ENCODE data around the gene PKD2L2.
"Not testable (repeated sequence)": the region's sequence is repeated elsewhere in the genome, so short reads cannot be mapped to it uniquely, and the experiment has no call there.

Gene PKD2L2

DNA sequence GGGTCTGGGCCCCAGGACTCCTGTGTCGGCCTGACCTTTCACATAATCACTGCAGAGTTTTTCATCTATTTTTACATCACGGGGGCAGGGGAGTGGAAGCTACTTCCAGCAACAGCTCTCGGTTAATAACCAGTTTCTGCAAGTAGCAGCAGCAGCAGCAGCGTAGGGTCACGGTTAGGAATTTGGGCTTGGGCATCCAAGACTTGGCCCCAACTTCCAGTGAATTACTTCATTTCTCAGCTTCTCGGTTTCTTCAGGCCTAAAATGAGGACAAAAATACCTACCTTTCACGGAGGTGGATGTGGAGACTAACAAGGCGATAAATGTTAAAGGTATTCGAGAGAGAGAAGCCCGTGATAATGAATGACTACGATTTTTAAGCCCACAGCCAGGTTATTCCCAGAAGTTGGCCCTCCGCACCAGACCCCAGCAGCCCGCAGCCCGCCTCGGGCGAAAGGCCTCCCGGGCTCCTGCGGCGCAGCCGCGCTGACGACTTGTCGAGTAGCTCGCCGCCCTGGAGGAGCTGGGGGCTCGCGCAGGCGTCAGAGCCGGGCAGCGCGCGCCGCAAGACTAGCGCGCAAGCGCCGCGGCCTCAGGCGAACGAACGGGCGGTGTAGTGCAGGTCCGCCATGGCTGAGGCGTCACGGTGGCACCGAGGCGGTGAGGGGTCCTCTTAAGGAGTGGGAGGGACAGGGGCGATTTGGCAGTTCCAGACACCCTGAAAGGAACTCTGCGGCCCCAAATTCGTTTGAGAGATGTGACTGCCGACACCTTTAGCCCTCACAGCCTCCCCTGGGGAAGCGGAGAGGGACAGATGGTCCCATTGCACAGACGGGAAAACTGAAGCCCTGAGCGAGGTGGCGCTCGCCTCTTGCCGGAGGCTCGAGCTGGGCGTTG lies at the start of gene PKD2L2:
Gene PKD2L2 (plus strand): TSS at position 595 of the 897 bp plus-strand sequence. CDS start 35 bp downstream, at position 630.
- DNase-seq, result peak; percentile 66

GRCh38 chr5:137842296-137842695 lies 47.0 kb upstream of the PKD2L2 start:
- no peak for DNase-seq

DNA sequence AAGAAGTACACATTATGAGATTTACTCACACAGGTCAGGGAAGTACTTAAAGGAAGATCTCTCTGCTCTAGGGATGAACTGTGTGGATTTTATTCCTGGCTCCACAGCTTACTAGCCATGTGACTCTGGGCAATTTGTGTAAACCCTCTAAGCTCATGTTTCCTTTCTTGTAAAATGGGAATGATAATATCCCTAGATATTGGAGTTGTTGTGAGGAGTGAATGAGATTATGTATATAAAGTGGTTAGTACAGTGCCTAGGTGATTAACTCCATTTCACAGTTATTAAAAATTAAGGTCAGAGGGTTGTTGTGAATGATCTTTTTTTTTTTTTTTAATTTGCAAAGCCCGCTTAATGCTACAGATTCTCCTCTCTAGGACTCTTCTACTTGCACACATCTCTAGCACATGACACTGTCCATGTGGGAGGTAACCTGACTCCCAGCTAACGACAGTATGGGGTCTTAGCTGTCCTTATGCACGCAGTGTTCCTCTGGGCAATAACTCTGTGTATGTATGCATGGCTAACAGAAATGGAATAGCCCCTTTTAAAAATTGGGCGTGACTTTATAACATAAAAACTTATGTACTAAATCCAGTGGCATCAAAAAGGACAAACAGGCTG lies 45.5 kb upstream of the PKD2L2 start:
- no peak for DNase-seq

DNA sequence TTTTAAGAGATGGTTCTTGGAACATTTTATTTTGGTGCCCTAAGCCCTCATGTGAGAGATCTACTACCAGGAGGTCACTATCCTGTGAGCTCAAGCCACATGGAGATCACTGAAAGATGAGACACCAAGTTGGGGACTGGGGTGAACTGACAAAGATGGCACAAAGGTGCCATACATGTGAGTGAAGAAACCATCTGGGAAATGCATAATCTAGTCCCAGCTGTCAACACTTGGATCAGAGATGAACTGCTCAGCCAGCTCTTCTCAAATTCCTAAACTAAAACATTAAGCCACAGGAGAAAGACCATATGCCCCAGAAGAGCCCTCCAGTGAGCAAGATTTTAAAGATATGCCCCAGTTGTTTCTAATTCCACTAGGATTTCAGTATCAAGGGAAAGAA lies 43.8 kb upstream of the PKD2L2 start:
- DNase-seq, result no peak

- no peak for DNase-seq
Observed at GRCh38 chr5:137847687-137848086, 41.6 kb upstream of the PKD2L2 start.

DNA sequence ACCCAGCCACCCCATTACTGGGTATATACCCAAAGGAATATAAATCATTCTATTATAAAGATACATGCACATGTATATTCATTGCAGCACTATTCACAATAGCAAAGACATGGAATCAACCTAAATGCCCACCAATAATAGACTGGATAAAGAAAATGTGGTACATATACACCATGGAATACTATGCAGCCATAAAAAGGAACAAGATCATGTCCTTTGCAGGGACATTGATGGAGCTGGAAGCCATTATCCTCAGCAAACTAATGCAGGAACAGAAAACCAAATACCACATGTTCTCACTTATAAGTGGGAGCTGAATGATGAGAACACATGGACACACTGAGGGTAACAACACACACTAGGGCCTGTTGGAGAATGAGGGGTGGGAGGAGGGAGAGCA lies 36.1 kb upstream of the PKD2L2 start:
- not testable (repeated sequence) for DNase-seq

DNA sequence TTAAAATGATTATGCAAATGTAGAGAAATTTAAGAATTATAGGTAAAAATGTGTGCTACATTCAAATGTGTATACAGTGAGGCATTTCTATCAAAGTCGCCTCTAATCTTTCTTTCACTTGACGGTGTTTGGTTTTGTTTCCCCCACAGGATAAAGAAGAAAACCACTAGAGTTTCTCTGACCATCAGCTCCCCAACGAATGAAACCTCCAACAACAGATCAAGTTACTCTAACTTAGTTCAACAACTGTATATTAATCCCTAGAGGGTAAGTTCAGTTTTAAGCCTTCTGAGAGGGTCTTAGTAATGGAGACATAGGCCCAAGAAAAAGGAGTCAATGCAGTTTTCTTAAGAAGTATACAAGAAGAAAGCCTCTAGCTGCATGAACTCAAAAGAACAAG lies 33.1 kb upstream of the PKD2L2 start:
- no peak for DNase-seq

GRCh38 chr5:137856916-137857862 lies 32.1 kb upstream of the PKD2L2 start:
- DNase-seq, result no peak

GRCh38 chr5:137858223-137858916 lies 30.9 kb upstream of the PKD2L2 start:
- no peak for DNase-seq

- DNase-seq, result no peak
Observed at GRCh38 chr5:137858954-137859353, 30.3 kb upstream of the PKD2L2 start.

DNA sequence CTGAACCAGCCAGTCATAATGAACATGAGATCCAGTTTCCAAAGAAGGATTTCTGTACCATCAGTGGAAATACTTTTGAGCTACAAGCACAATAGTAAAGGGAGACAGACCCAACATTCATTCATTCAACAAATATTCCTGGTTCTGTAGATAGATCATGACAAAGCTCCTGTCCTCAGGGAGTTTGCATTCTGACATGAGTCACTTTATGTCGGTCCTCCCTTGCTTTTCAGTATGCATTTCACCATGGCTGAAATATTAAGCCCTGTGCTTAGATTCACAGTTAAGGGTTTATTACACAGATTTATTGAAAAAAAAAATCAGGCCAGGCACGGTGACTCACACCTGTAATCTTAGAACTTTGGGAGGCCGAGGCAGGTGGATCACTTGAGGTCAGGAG lies 27.0 kb upstream of the PKD2L2 start:
- no peak for DNase-seq

DNA sequence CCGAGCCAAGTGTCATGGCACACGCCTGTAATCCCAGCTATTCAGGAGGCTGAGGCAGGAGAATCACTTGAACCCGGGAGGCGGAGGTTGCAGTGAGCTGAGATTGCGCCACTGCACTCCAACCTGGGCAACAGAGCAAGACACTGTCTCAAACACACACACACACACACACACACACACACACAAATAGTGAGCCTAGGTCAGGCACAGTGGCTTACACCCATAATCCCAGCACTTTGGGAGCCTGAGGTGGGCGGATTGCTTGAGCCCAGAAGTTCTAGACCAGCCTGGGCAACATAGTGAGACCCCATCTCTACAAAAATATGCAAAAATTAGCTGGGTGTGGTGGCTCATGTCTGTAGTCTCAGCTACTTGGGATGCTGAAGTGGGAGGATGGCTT lies 25.6 kb upstream of the PKD2L2 start:
- DNase-seq, result not testable (repeated sequence)

DNA sequence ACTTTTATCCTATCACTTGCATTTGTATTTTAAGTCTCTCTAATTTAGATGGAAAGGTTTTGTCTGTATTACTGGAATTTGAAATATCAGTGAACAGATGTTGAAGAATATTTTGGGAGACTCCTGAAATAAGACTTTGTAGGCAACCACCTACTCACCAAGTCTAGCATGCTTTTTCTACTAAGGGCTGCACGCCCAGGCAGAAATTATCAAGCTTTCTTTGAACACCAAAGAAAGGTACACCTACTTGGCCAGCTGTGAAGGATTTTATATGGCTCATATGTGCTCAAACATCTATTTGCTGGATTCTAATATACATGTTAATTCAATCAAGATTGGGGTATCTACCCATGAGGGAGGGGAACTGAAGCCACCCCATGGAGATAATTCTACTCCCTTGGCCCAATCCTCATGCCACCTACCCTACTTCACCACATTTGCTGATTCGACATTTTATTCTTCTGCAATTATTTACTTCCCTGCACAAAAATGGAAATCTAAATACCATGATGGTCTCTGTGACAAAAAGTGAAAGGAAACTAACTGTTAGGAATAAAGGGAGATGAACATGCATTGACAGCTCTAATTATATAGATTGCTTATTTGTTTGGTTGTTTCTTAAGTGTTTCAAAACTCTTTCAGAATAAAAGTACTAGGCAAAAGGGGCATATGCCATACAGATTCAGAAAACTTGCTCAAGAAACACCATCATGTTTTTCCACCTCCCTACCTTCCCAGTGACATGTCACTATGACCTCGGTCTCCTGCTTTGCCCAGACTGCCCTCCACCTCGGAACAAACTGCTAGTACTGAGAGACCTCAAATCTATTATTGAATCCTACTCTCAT lies 22.5 kb upstream of the PKD2L2 start:
- DNase-seq, result no peak

DNA sequence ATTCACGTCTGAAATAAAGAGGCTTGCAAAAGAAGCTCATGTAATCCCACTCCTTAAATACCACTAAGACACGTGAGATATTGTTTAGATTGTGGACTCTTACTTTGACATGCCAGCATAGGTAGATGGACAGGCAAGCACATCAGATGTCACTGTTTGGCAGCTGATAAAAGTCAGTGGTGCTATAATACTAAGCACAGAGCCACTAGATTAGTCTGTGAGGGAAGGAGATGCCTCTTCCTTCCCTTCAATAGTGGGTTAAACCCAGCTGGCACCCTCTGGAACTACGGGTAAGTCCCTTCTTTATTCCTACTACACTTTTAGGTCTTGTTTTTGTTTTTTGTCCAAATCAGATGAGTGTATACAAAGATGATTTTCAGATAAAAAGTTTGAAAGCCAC lies 21.6 kb upstream of the PKD2L2 start, which contains the start of gene MYOT:
Gene MYOT (plus strand): TSS at position 197 of the 400 bp plus-strand sequence. CDS start 2,792 bp downstream, outside the sequence.
- DNase-seq, result no peak

DNA sequence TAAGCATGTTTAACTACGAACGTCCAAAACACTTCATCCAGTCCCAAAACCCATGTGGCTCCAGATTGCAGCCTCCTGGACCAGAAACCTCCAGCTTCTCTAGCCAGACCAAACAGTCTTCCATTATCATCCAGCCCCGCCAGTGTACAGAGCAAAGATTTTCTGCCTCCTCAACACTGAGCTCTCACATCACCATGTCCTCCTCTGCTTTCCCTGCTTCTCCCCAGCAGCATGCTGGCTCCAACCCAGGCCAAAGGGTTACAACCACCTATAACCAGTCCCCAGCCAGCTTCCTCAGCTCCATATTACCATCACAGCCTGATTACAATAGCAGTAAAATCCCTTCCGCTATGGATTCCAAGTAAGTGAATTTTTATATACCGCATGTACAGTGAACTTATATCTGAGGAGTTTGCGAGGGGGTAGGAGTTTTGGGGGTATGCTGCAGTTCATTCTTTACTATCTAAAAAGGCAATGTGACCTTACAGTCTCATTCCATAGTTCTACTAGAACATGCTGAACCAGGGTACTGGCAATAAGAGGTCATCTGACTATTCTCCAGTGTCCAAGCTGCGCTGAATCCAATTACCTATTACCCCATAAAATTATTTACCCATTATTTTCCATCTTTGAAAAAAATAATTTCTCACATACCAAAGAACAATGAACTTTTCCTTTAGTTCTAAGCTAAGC lies 18.5 kb upstream of the PKD2L2 start:
- no peak for DNase-seq

DNA sequence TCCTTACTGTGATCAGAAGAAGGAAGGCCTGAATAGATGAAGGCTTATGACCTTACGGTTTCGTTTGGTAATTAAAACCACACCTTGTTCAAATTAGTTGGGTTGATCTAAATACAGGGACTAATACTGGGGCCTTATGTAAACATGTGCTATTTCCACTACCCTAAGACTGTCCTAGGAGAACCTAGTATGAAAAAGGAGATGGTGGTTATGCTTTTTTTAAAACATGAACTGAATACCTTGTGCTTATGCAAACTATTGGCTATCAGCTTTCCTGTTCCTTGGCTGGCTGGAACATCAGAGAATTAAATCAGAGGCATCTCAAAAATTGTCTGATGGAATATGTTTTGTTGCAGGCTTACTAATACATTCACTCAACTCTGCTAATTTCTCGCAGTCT lies 17.7 kb upstream of the PKD2L2 start:
- no peak for DNase-seq

DNA sequence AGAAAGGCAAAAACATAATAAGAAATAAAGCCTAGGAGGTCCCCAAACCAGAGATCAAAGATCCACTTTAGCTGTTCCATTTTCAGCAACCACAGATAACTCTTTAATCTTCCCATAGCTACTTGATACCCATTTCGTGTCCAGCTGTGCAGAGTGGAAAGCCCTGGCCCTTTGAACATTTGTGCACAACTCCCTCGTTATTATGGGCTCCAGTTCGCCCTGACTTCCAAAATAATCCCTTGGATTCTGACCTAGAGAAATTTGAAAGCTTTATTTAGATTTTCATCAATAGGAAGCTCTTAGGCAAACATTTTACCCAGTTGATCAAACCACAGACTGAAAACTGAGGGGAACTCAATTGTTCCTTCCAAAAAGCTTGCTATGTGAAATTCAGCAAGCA lies 16.8 kb upstream of the PKD2L2 start:
- no peak for DNase-seq

GRCh38 chr5:137876101-137876500 lies 13.2 kb upstream of the PKD2L2 start:
- no peak for DNase-seq

DNA sequence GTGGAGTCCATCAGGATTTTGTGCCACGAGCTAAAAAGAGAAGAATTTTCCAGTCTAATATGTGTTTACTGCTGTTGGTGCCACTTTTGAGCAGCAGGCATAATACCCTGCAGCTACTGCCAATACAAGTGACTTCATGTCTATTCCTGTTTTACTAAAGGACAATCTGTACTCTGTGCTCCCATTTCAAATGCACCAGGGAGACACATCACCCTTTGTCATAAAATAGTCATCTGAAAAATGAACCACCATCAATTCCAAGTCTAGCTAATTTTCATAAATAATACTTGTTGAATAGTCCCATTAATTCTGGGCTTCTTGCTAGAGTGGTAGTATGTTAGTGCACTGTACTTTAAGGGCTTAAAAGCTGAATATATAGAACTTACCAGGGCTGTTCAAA lies 8.9 kb upstream of the PKD2L2 start:
- no peak for DNase-seq

DNA sequence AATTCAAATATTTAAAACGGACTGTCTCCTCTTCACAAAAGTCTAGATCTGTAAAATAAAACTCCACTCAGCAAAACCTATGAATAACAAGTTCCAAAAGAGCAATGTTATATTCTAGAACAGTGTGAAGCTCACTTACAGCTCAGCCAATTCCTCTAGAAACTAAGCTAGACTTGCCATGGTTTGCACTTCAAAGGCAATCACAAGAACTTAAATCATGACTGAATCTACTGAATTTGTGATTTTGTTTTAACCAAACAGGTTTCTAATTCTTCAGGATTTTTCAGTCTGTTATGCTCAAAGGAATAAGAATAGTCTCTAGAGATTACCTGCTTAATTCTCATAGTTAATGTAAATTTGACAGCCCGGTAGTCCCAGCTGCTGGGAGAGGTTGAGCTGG lies 1.4 kb upstream of the PKD2L2 start:
- DNase-seq, result no peak

DNA sequence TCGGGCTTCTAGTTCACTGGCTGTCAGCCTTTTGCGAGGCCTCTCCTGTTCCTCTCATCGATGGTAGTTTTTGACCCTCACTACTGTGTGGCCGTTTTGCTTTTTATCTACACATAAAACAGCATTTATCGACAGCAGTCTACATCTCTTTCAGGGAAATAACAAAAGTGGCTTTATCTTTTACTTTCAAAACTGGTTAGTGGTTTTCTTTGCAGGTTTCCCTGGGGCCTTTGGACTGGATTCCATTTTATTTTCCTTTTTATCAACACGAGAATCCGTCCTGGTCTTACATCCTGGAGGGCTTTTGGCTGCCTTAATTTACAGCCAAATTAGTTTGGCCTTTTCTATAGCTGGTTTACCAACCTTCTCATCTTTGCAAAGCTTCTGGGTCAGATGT lies 793 bp upstream of the PKD2L2 start:
- DNase-seq, result no peak
